ENCODE results near the gene COL27A1. TPM values are rescaled to one million over a fixed set of nuclear protein-coding genes. Genes with fewer than 3 reads are reported as not detected.

The COL27A1 gene
- total and polyA plus RNA-seq, 2 experiments from 2014 or later = 44.6 to 47.0 TPM

- Histone ChIP-seq H3K9me2 (replicated peaks; ENCODE audit: insufficient read depth) (no peaks in the 10 kb centered on the region), H3K4me3 (no peak overlapping the region), H2AFZ (no peak overlapping the region), H3K27ac (no peak overlapping the region), H3K4me1 (ENCODE audit: insufficient read depth) (no peaks in the 10 kb centered on the region), H4K20me1 (ENCODE audit: insufficient read depth, poor library complexity, severe bottlenecking) (no peaks in the 10 kb centered on the region), H3K36me3 (replicated peaks; ENCODE audit: insufficient read depth, low read depth) (peaks cover 10% of the 10 kb centered on the region), H3K4me2 (no peak overlapping the region), H3K27me3 (no peaks in the 10 kb centered on the region), H3K79me2 (no peaks in the 10 kb centered on the region), H3K9me3 (ENCODE audit: low read depth) (peaks cover 8% of the 10 kb centered on the region)
- WGBS (ENCODE audit: low lambda C conversion rate, missing lambda C conversion rate) = 94% methylated on average over 15 of the region's 15 CpGs
- no peak for TF ChIP-seq EZH2 (IDR thresholded peaks at IDR 0.05; ENCODE audit: borderline replicate concordance)
- TF ChIP-seq EZH2phosphoT487 (IDR thresholded peaks at IDR 0.05; ENCODE audit: low read depth, severe bottlenecking, unreplicated experiment) = no peak
- TF ChIP-seq CTCF (IDR thresholded peaks at IDR 0.05; ENCODE audit: poor library complexity) = no peak
- DNase-seq (ENCODE audit: low spot score) = no peak
Measured at GRCh38 chr9:114299286-114300152, 144.2 kb downstream of the COL27A1 start.

- Histone ChIP-seq H3K27me3 (no peaks in the 10 kb centered on the region), H4K20me1 (ENCODE audit: insufficient read depth, poor library complexity, severe bottlenecking) (no peaks in the 10 kb centered on the region), H3K9me2 (replicated peaks; ENCODE audit: insufficient read depth) (no peaks in the 10 kb centered on the region), H2AFZ (no peak overlapping the region), H3K4me2 (no peak overlapping the region), H3K4me3 (no peak overlapping the region), H3K9me3 (ENCODE audit: low read depth) (peaks cover 1% of the 10 kb centered on the region), H3K27ac (no peak overlapping the region), H3K36me3 (replicated peaks; ENCODE audit: insufficient read depth, low read depth) (peaks cover 2% of the 10 kb centered on the region), H3K4me1 (ENCODE audit: insufficient read depth) (no peaks in the 10 kb centered on the region), H3K79me2 (no peaks in the 10 kb centered on the region)
- no peak for DNase-seq (ENCODE audit: low spot score)
- no peak for TF ChIP-seq EZH2 (IDR thresholded peaks at IDR 0.05; ENCODE audit: borderline replicate concordance)
- TF ChIP-seq CTCF (IDR thresholded peaks at IDR 0.05; ENCODE audit: poor library complexity) = no peak
- TF ChIP-seq EZH2phosphoT487 (IDR thresholded peaks at IDR 0.05; ENCODE audit: low read depth, severe bottlenecking, unreplicated experiment) = no peak
- WGBS (ENCODE audit: low lambda C conversion rate, missing lambda C conversion rate) = 93% methylated on average over 4 of the region's 4 CpGs
Measured at GRCh38 chr9:114300153-114300845, 145.0 kb downstream of the COL27A1 start.

- no peaks in the 10 kb centered on the region for H4K20me1 ChIP-seq (ENCODE audit: insufficient read depth, poor library complexity, severe bottlenecking)
- no peaks in the 10 kb centered on the region for H3K4me1 ChIP-seq (ENCODE audit: insufficient read depth)
- no peak overlapping the region for H3K4me2 ChIP-seq
- no peaks in the 10 kb centered on the region for H3K36me3 ChIP-seq (replicated peaks; ENCODE audit: insufficient read depth, low read depth)
- H3K27ac ChIP-seq = no peak overlapping the region
- H2AFZ ChIP-seq = no peak overlapping the region
- H3K9me2 ChIP-seq (replicated peaks; ENCODE audit: insufficient read depth) = no peaks in the 10 kb centered on the region
- H3K4me3 ChIP-seq = no peak overlapping the region
- WGBS (ENCODE audit: low lambda C conversion rate, missing lambda C conversion rate) = 97% methylated on average over 25 of the region's 31 CpGs
- TF ChIP-seq EZH2 (IDR thresholded peaks at IDR 0.05; ENCODE audit: borderline replicate concordance) = no peak
- no peak for TF ChIP-seq CTCF (IDR thresholded peaks at IDR 0.05; ENCODE audit: poor library complexity)
- TF ChIP-seq EZH2phosphoT487 (IDR thresholded peaks at IDR 0.05; ENCODE audit: low read depth, severe bottlenecking, unreplicated experiment) = no peak
- no peaks in the 10 kb centered on the region for H3K9me3 ChIP-seq (ENCODE audit: low read depth)
- no peak for DNase-seq (ENCODE audit: low spot score)
- H3K27me3 ChIP-seq = no peaks in the 10 kb centered on the region
- no peaks in the 10 kb centered on the region for H3K79me2 ChIP-seq
Measured at GRCh38 chr9:114300846-114301797, 145.8 kb downstream of the COL27A1 start.
